ENCODE measurements around the gene ABCG8.

Gene ABCG8

DNA sequence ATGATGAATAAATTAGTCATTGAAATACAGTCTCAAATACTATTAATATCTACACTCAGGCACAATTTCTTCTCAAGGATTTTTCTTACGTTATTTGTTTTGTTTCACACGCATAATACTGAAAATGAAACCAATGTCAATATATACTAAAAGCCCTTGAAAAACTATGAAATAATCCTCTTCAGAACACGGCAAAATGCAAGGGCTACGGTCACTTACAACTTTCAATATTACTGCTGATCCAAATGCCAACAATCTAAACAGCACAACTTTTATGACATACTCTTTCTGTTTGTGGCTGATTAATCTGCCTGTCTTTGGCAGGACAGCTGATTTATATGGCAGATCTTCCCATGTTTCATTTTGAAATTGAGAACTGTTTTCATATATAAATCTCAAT, 88.7 kb downstream of the ABCG8 start:
- DNase-seq, result no peak

DNA sequence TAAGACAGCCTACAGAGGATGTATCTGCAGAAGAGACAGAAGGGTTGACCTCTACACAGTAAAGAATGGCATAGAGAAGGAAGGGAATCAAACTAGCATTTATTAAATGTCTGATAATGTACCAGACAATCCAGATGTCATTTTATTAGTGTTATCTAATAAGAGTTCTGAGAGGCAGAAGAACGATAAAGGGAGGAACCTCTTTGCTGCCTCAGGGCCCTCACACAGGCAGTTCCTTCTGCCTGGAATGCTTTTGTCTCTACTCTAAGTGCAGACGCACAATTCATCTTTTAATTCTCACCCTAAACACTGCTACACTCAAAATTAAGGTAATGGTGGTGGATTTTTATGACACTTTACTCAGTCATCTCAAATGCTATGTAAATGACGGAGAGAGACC, 92.5 kb downstream of the ABCG8 start:
- DNase-seq, result no peak

Data from stimulated activated naive CD4-positive, alpha-beta T cell treated with Interleukin-2 at 50 U/mL for 16 hours (primary cell).